AG09319 (cell line): Measurements from ENCODE around the gene PTPRF.
"Not testable (repeated sequence)": the region's sequence is repeated elsewhere in the genome, so short reads cannot be mapped to it uniquely, and the experiment has no call there.

ENCODE experiments used
- DNase-seq: peaks from one replicate; pipeline ENCODE4 v3.0.0-alpha.2; 2010; ENCODE audit warnings: low read depth; ENCODE audit errors: extremely low read depth
- CTCF ChIP-seq: IDR thresholded peaks from 2 replicates; pipeline ENCODE4 v1.5.1; 2011; ENCODE audit warnings: low read depth, mild to moderate bottlenecking, inconsistent platforms, low read length, moderate library complexity

PTPRF gene

GRCh38 chr1:43548285-43549271 lies 17.9 kb downstream of the PTPRF start:
- DNase-seq, result no peak
- TF ChIP-seq CTCF, result no peak

- DNase-seq, result not testable (repeated sequence)
Measured at GRCh38 chr1:43549394-43549793, 18.7 kb downstream of the PTPRF start.

DNA sequence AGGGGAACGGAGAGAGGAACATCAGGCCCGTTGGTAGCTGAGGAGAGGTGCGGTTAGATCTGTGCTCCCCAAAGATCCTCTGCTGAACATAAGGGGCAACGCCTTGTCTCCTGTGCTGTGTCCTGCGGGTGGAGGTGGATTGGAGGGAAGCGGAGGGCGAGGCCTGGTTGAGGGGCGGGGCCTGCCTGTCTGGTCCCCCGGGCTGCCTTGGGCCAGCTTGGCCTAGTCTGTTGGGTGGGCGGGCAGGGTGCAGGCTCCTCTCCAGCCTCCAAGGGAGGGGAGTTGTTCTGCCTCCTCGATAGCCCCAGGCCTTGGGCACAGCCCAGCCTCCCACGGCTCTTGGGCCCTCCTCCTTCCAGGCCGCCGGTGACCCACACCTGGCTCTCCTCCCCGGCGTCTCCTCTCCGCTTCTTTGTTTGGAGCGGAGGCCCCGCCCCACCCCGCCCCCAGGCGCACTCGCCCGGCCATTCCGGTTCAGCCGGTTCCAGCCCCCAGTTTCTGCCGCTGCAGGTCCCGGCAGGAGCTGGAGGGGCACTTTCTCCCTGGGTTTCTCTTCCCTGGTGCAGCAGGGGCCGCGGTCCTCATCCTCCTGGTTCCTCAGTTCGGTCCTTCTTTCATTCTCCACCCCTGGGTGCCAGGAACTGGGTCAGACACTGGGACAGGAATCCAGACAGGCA lies 19.4 kb downstream of the PTPRF start:
- no peak for DNase-seq
- no peak for TF ChIP-seq CTCF

GRCh38 chr1:43550598-43551246 lies 20.0 kb downstream of the PTPRF start:
- no peak for DNase-seq
- TF ChIP-seq CTCF, result no peak

GRCh38 chr1:43551396-43551888 lies 20.8 kb downstream of the PTPRF start:
- TF ChIP-seq CTCF, result no peak
- DNase-seq, result no peak

- DNase-seq, result no peak
- TF ChIP-seq CTCF, result no peak
Measured at GRCh38 chr1:43552059-43552742, 21.5 kb downstream of the PTPRF start.

- no peak for DNase-seq
- TF ChIP-seq CTCF, result no peak
Measured at GRCh38 chr1:43552813-43553212, 22.1 kb downstream of the PTPRF start.
